ENCODE results near the gene FSCN2. TPM values are rescaled to one million over a fixed set of nuclear protein-coding genes. Genes with fewer than 3 reads are reported as not detected.

The FSCN2 gene
- total and polyA plus RNA-seq, 2 donors (not counting 3 experiments of a cell fraction or from before 2014, with no cell fraction given) = 0.32 to 0.71 TPM

DNA sequence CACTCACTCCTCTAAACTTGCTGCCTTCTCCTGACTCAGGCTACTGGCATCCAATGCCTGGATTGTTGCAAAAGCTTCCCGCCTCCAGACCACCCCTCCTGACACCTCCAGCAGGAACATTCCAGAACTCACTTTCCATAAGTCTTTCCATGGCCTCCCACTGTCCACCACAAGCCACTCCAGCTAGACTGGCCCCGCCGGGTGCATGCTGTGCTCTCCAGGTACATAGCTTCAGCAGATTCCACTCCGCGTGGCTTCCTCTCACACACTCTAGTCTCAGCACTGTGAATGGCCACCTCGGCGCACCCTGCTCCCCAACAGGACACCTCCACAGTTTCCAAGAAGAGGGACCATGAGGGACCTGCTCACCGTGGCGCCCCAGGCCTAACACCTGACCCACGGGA is 49.9 kb downstream of the FSCN2 start:
- CTCF ChIA-PET = interaction anchor here (2.0 to 2.7 kb wide), 2 partner anchors 11 to 16 kb away, joined by 8 to 18 read pairs; no protein-coding TSS in a partner anchor
- no peak overlapping the region for H3K9ac ChIP-seq (replicated peaks; ENCODE audit: extremely low read depth, insufficient read depth, low read length)
- no peak overlapping the region for H3K27ac ChIP-seq (ENCODE audit: insufficient read depth, low read depth, low read length)
- peaks cover 33% of the 10 kb centered on the region for H3K4me1 ChIP-seq (ENCODE audit: control insufficient read depth, extremely low read depth, insufficient read depth, low read length)
- FAIRE-seq (no peak), DNase-seq (ENCODE audit: low read depth, low spot score) (no peak)
- no peaks in the 10 kb centered on the region for H3K27me3 ChIP-seq (ENCODE audit: control insufficient read depth in 2 of 2, insufficient read depth in 2 of 2, low read length in 2 of 2)
- POLR2A ChIA-PET = no interaction called here
- H3K4me2 ChIP-seq (ENCODE audit: insufficient read depth, low read length) = no peak overlapping the region
- H3K4me3 ChIP-seq (replicated peaks in 1 of 3; ENCODE audit: insufficient read depth in 1 of 3, low read depth in 1 of 3, low read length in 3 of 3) = no peak overlapping the region
- no peak overlapping the region for H2AFZ ChIP-seq (ENCODE audit: low read depth, low read length)
- intact Hi-C loops (cut with micrococcal nuclease) = no loop called here
- dilution Hi-C loops (cut with MboI; ENCODE audit: extremely low pct_ligation_motif_present, low sequenced_read_pairs) = no loop called here
- no peaks in the 10 kb centered on the region for H3K9me1 ChIP-seq (replicated peaks; ENCODE audit: control insufficient read depth, extremely low read depth, insufficient read depth, low read length)
- peaks cover 14 to 24% of the 10 kb centered on the region in 2 experiments for H3K36me3 ChIP-seq (ENCODE audit: control insufficient read depth in 2 of 2, extremely low read depth in 1 of 2, insufficient read depth in 2 of 2, low read length in 2 of 2)
- H3K79me2 ChIP-seq (ENCODE audit: control insufficient read depth, insufficient read depth, low read length) = peaks cover 51% of the 10 kb centered on the region
- TF ChIP-seq JUN (IDR thresholded peaks at IDR 0.05; ENCODE audit: borderline replicate concordance, insufficient read depth, insufficient read length, low read depth) = no peak
- no peak for TF ChIP-seq POLR2AphosphoS5 (IDR thresholded peaks at IDR 0.05; ENCODE audit: insufficient read depth, low read depth, low read length)
- no TSS peak for BruUV-seq (replicated peaks)
- H3K9me3 ChIP-seq (replicated peaks; ENCODE audit: control insufficient read depth, insufficient read depth, low read length) = no peaks in the 10 kb centered on the region
- no peaks in the 10 kb centered on the region for H4K20me1 ChIP-seq (replicated peaks; ENCODE audit: control insufficient read depth, extremely low read depth, insufficient read depth, low read length)

DNA sequence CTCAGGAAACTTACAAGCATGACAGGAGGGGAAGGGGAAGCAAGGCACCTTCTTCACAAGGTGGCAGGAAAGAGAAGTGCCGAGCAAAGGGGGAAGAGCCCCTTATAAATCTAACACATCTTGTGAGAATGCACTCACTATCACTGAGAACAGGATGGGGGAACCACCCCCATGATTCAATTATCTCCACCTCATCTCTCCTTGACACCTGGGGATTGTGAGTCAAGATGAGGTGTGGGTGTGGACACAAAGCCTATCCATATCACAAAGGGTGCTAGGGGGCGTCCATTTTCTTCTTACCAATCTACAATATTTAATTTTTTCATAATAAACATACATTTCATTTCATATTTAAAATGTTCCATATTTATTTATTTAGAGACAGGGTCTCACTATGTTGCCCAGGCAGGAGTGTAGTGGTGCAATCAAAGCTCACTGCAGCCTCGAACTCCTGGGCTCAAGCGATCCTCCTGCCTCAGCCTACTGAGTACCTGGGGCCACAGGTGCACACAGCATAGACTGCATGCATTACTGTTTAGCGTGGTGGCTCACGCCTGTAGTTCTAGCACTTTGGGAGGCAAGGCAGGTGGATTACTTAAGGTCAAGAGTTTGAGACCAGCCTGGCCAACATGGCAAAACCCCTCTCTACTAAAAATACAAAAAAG is 50.5 kb downstream of the FSCN2 start:
- CTCF ChIA-PET = interaction anchor here (0.7 to 2.7 kb wide), 6 partner anchors 11 to 125 kb away, joined by 3 to 18 read pairs (median 3); partner anchors contain the start of gene MRPL12
- H3K9ac ChIP-seq (replicated peaks; ENCODE audit: extremely low read depth, insufficient read depth, low read length) = no peak overlapping the region
- dilution Hi-C loops (cut with MboI; ENCODE audit: extremely low pct_ligation_motif_present, low sequenced_read_pairs) (no loop called here), intact Hi-C loops (cut with micrococcal nuclease) (no loop called here)
- no peaks in the 10 kb centered on the region for H4K20me1 ChIP-seq (replicated peaks; ENCODE audit: control insufficient read depth, extremely low read depth, insufficient read depth, low read length)
- H3K9me3 ChIP-seq (replicated peaks; ENCODE audit: control insufficient read depth, insufficient read depth, low read length) = no peaks in the 10 kb centered on the region
- H3K79me2 ChIP-seq (ENCODE audit: control insufficient read depth, insufficient read depth, low read length) = peaks cover 49% of the 10 kb centered on the region
- H3K9me1 ChIP-seq (replicated peaks; ENCODE audit: control insufficient read depth, extremely low read depth, insufficient read depth, low read length) = no peaks in the 10 kb centered on the region
- POLR2A ChIA-PET = interaction anchor here (0.6 to 1.4 kb wide), 3 partner anchors 12 to 183 kb away, joined by 3 to 4 read pairs (median 4); partner anchors contain the start of gene BAHCC1
- no peak for FAIRE-seq
- H3K36me3 ChIP-seq (ENCODE audit: control insufficient read depth in 2 of 2, extremely low read depth in 1 of 2, insufficient read depth in 2 of 2, low read length in 2 of 2) = peaks cover 14 to 26% of the 10 kb centered on the region in 2 experiments
- H3K27me3 ChIP-seq (ENCODE audit: control insufficient read depth in 2 of 2, insufficient read depth in 2 of 2, low read length in 2 of 2) = no peaks in the 10 kb centered on the region
- no peak overlapping the region for H3K4me2 ChIP-seq (ENCODE audit: insufficient read depth, low read length)
- no peak for TF ChIP-seq GATA2 (IDR thresholded peaks at IDR 0.05; ENCODE audit: insufficient read depth, insufficient read length, low read depth, low read length)
- no peak for TF ChIP-seq EZH2 (IDR thresholded peaks at IDR 0.05; ENCODE audit: borderline replicate concordance, low read depth, low read length, severe bottlenecking)
- no peak for TF ChIP-seq FOS (IDR thresholded peaks at IDR 0.05; ENCODE audit: borderline replicate concordance, insufficient read depth, low read length)
- no peak for TF ChIP-seq MYC (IDR thresholded peaks at IDR 0.05; ENCODE audit: low read depth, low read length)
- TF ChIP-seq, protein P1, sequence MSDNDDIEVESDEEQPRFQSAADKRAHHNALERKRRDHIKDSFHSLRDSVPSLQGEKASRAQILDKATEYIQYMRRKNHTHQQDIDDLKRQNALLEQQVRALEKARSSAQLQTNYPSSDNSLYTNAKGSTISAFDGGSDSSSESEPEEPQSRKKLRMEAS (IDR thresholded peaks at IDR 0.05; ENCODE audit: insufficient read depth, insufficient read length) = no peak
- TF ChIP-seq POLR2A (IDR thresholded peaks at IDR 0.05; ENCODE audit: low read depth, low read length) = no peak
- no peak for TF ChIP-seq POLR2AphosphoS5 (IDR thresholded peaks at IDR 0.05; ENCODE audit: insufficient read depth, low read depth, low read length)
- no peak for TF ChIP-seq JUN (IDR thresholded peaks at IDR 0.05; ENCODE audit: borderline replicate concordance, insufficient read depth, insufficient read length, low read depth)
- TF ChIP-seq, protein P2, sequence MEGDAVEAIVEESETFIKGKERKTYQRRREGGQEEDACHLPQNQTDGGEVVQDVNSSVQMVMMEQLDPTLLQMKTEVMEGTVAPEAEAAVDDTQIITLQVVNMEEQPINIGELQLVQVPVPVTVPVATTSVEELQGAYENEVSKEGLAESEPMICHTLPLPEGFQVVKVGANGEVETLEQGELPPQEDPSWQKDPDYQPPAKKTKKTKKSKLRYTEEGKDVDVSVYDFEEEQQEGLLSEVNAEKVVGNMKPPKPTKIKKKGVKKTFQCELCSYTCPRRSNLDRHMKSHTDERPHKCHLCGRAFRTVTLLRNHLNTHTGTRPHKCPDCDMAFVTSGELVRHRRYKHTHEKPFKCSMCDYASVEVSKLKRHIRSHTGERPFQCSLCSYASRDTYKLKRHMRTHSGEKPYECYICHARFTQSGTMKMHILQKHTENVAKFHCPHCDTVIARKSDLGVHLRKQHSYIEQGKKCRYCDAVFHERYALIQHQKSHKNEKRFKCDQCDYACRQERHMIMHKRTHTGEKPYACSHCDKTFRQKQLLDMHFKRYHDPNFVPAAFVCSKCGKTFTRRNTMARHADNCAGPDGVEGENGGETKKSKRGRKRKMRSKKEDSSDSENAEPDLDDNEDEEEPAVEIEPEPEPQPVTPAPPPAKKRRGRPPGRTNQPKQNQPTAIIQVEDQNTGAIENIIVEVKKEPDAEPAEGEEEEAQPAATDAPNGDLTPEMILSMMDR (IDR thresholded peaks at IDR 0.05; ENCODE audit: extremely low read depth in 1 of 2, insufficient read depth in 1 of 2, low read depth in 1 of 2, low read length in 2 of 2) = no peak
- peaks cover 38% of the 10 kb centered on the region for H3K4me1 ChIP-seq (ENCODE audit: control insufficient read depth, extremely low read depth, insufficient read depth, low read length)
- no peak overlapping the region for H2AFZ ChIP-seq (ENCODE audit: low read depth, low read length)
- H3K27ac ChIP-seq (ENCODE audit: insufficient read depth, low read depth, low read length) = no peak overlapping the region
- DNase-seq (ENCODE audit: low read depth, low spot score) = no peak
- no peak overlapping the region for H3K4me3 ChIP-seq (replicated peaks in 1 of 3; ENCODE audit: insufficient read depth in 1 of 3, low read depth in 1 of 3, low read length in 3 of 3)
- BruUV-seq (replicated peaks) = no TSS peak

Data from endothelial cell of umbilical vein (primary cell).